Cardiac fibroblast (primary cell): ENCODE measurements around the gene CAMTA1.

Experiments used
- DNase-seq, 2 donors: peaks; one replicate each; pipeline versions ENCODE4 v3.0.0 to v3.0.0-alpha.2; 2010; ENCODE audit warnings: low read depth in 2 of 2
- H3K4me3 ChIP-seq, 2 donors: replicated peaks in 1 of 2; 1 replicate in 1 of 2; 2 replicates in 1 of 2; pipeline ENCODE4 v1.5.1; 2011; ENCODE audit warnings: low read depth in 2 of 2, low read length in 2 of 2, mild to moderate bottlenecking in 2 of 2, moderate library complexity in 1 of 2
- TF ChIP-seq, protein P1 (sequence below): IDR thresholded peaks from one replicate; pipeline ENCODE4 v1.5.1; 2011; ENCODE audit warnings: low read depth, mild to moderate bottlenecking, low read length, inconsistent platforms

Gene CAMTA1

GRCh38 chr1:7524341-7525337 lies 739.4 kb downstream of the CAMTA1 start:
- no peak for DNase-seq
- no peak overlapping the region for H3K4me3 ChIP-seq
- TF ChIP-seq, protein P1, sequence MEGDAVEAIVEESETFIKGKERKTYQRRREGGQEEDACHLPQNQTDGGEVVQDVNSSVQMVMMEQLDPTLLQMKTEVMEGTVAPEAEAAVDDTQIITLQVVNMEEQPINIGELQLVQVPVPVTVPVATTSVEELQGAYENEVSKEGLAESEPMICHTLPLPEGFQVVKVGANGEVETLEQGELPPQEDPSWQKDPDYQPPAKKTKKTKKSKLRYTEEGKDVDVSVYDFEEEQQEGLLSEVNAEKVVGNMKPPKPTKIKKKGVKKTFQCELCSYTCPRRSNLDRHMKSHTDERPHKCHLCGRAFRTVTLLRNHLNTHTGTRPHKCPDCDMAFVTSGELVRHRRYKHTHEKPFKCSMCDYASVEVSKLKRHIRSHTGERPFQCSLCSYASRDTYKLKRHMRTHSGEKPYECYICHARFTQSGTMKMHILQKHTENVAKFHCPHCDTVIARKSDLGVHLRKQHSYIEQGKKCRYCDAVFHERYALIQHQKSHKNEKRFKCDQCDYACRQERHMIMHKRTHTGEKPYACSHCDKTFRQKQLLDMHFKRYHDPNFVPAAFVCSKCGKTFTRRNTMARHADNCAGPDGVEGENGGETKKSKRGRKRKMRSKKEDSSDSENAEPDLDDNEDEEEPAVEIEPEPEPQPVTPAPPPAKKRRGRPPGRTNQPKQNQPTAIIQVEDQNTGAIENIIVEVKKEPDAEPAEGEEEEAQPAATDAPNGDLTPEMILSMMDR, result no peak

DNA sequence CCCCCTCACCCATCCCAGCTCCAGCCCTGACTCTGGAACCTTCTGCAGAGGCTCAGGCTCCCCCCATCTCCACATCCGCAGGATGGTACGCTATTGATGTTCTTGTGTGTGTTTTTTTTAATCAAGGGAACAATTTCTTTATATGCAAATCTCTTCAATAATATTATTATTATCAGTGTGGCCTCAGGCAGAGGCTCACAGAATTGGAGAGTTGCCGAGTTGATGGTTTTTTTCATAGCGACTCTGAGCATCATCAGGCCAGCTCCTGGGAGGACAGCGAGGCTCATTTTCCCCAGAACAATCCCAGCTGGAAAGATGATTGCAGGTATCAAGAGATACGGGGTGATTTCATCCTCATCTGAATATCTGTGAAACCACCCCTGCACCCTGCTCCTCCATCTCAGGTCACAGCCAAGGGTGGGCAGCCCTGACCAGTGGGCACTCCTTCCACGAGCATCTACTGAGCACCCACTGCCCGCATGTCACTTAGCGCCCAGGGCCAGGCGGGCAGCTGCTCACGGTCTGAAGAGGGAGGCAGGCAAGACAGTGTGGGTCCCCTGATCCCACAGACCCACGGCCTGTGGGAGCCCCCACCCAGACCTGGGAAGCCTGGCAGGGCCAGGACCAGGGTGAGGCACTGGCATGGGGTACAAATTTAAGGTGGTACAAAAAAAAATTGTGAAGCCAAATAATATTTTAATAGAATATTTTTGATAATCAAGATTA lies 740.2 kb downstream of the CAMTA1 start:
- DNase-seq, result no peak
- H3K4me3 ChIP-seq, result no peak overlapping the region
- TF ChIP-seq, protein P1, result no peak

- no peak overlapping the region for H3K4me3 ChIP-seq
- TF ChIP-seq, protein P1, result no peak
- no peak for DNase-seq
These were observed 741.1 kb downstream of the CAMTA1 start for GRCh38 chr1:7526196-7526866.

DNA sequence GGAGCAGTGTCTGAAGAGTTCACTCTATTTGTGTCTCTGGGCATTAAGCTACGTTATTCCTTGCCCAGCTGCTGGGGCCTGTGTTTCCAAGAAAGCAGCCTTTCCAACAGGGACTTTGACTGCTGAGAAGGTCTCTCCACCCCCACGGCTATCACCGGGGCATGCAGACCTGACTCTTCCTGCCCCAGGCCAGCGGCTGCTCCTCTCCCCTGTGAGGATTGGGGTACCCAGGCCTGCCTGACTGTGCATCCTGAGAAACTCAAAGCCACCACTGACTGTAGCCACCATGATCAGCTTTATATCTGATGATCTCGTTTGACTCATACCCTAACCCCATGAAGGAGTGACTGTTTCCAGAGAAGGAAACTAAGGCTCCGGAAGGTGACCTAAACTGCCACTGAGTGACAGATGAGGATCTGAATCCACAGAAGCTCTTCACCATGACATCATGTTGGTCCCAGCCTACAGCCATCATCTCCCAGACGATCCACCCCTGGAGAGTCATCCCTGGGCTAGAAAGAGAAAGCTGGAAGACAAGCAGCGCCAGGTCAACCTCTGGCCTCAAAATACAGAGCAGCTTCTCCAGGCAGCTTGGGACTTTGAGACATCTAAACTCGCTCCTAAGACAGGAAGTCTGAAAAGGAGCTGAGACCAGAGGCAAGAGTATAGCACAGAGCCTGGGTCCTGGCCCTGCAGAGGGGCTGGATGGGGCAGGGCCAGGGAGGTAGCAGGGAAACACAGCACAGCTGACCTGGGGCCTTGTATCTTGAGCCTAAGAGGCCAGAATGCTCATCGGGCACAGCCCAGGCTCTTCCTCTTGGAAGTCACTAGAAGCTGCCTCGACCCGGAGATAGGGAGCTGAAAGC lies 741.8 kb downstream of the CAMTA1 start:
- TF ChIP-seq, protein P1, result no peak
- peak in 1 of 2 donors; percentile 13 for DNase-seq
- H3K4me3 ChIP-seq, result no peak overlapping the region

- no peak for DNase-seq
- TF ChIP-seq, protein P1, result no peak
- H3K4me3 ChIP-seq, result no peak overlapping the region
These were observed 742.4 kb downstream of the CAMTA1 start for GRCh38 chr1:7527733-7528045.
